HG02970 (cell line): ENCODE measurements around the gene WFS1.

ENCODE experiments used
- ATAC-seq: cut with Tn5 transposase; IDR thresholded peaks from one replicate; pipeline ENCODE4 v1.9.1; 2021; ENCODE audit warnings: mild to moderate bottlenecking, moderate library complexity, moderate number of reproducible peaks; ENCODE audit not compliant: unreplicated experiment, low FRiP score

WFS1 gene

DNA sequence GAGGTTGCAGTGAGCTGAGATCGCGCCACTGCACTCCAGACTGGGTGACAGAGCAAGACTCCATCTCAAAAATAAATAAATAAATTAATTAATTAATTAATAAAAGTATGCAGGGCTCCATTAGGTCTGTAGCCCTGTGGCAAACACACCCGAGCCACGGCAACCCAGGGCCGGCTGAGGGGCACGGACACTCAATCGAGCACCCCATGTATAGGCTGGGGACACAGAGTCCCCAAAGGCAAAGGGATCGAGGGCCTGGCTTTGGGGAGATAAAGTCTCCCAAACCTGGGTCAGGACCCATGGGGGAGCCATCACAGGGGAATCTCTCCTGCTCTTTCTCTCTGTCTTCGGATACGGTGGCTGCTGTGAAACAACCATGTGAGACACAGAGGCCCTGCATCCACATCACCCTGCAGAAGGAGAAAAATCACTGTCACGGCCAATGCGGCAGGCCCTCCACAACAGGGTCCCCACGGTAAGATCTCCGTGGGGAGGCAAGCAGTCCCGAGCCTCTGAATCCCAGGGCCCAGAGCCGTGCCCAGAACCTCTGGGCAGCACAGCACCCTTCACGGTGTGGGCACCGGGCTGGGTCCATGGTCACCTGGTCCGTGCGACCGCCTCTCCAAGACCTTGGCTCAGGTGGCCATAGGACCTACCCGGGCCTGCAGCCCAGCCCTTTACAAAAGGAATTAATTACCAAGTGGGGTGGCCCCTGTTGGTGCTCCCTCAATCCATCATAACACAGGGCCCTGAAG, 81.8 kb downstream of the WFS1 start:
- no peak for ATAC-seq

DNA sequence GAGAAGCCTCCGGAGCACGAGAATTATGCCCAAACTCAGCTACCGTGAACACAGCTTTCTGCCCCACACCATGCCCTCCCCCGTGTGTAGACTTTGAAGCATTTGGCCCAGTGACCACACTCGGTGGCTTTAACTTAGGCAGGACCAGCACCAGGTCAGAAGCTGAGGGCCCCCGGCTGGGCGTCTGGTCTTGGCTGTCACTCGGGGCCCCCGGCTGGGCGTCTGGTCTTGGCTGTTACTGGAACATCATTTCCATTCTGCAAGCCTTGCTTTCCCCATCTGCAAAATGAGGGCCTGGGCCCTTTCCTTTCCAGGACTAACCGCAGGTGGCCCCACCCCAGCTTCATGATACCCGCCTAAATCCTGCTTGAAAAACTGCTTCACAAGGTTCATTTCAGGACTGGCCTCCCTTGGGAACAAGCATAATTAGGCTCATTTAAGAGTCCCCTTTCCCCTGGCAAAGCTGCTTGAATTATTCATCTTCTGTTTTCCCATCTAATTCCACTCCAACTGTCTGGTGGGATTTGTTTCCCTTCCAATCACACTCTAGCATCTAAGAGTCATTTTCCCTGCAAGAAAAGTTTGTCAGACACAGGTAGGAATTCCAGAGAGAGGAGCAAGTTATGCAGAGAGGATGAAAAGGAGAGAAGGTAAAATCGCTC, 82.5 kb downstream of the WFS1 start:
- ATAC-seq, result no peak
